GM18502 (cell line): ENCODE results near the gene RGS11.
"Not testable (repeated sequence)": the region's sequence is repeated elsewhere in the genome, so short reads cannot be mapped to it uniquely, and the experiment has no call there.

ENCODE experiments used
- ATAC-seq: cut with Tn5 transposase; IDR thresholded peaks from one replicate; pipeline ENCODE4 v1.9.1; 2021; ENCODE audit warnings: mild to moderate bottlenecking; ENCODE audit not compliant: unreplicated experiment, poor library complexity

The RGS11 gene

DNA sequence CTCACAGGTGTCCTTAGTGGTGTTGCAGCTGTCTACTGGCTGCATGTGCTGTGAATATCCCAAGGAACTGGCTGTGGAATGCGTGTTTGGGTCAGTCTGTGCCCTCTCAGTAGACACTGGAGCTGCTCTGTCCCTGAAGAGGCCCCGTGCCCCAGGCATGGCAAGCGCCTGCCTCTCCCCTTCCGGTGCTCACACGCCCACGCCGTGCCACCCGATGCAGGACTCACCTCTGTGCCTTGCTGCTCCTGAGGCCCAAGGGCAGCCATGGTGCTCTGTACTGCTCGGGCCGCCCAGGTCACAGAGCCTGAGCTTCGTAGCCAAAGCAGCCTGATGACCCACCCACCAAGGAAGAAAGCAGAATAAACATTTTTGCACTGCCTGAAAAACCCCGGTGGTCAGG is 10.0 kb downstream of the RGS11 start:
- ATAC-seq = no peak

- no peak for ATAC-seq
Measured at GRCh38 chr16:265002-265529, 10.7 kb downstream of the RGS11 start.

DNA sequence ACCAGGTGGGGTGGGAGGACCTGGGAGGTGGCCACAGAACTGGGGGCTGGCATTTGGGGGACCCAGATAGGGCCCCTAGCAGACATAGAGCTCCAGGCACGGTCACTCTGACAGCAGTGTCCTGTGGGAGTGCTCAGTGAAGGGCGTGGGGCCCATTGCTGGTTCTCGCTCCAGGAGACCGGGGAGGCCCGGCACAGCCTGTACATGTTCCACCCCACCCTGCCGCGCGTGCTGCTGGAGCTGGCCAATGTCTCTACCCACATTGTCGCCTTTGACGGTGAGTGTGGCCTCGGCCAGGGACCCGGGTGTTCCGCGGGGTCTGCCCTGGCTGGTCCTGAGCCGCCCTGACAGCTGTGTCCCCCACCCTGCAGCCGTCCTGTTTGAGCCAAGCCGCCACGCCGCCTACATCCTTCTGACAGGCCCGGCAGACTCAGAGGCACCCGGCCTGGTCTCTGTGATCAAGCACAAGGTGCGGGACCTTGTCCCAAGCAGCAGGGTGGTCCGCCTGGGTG is 11.2 kb downstream of the RGS11 start:
- ATAC-seq = no peak

GRCh38 chr16:263944-264343 is 11.8 kb downstream of the RGS11 start:
- ATAC-seq = no peak

GRCh38 chr16:263182-263774 is 12.5 kb downstream of the RGS11 start:
- no peak for ATAC-seq

DNA sequence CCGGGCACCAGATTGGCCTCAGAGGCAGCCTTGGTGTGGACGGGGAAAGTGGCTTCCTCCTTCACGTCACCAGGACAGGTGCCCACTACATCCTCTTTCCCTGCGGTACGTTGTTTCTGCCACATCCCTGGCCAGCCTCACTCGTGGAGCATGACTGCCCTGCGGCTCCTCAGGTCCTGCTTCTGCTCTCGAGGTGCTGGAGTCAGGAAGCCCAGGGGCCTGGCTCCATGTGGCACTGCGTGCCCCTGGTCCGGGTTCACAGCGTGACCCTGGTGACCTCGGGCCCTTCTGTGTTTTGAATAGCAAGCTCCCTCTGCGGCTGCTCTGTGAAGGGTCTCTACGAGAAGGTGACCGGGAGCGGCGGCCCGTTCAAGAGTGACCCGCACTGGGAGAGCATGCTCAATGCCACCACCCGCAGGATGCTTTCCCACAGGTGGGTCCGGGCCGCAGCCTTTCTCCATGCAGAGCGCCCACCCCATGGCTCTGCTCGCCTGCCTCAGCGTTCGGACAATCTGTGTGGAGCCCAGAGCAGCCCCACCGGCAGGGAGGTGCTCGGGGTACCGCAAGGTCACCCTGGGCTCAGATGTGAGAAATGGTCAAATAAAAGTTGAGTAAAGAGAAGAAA is 13.5 kb downstream of the RGS11 start:
- no peak for ATAC-seq

GRCh38 chr16:261031-261691 is 14.6 kb downstream of the RGS11 start:
- no peak for ATAC-seq

- no peak for ATAC-seq
Measured at GRCh38 chr16:260326-260725, 15.4 kb downstream of the RGS11 start.

DNA sequence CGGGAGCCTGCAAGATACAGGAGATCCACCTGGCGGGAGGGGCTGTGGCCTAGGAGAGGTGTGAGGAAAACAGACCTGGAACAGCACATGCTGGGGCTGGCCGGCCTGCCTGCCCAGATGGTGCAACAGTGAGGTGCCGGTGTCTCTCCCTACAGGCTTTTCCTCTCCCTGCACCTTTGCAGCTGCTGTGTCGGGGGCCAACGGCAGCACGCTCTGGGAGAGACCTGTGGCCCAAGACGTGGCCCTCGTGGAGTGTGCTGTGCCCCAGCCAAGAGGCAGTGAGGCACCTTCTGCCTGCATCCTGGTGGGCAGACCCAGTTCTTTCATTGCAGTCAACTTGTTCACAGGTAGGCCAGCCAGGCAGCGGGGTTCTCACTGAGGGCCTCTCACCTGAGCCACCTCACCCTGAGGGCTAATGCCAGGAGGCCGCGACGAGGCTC is 15.9 kb downstream of the RGS11 start:
- ATAC-seq = no peak

DNA sequence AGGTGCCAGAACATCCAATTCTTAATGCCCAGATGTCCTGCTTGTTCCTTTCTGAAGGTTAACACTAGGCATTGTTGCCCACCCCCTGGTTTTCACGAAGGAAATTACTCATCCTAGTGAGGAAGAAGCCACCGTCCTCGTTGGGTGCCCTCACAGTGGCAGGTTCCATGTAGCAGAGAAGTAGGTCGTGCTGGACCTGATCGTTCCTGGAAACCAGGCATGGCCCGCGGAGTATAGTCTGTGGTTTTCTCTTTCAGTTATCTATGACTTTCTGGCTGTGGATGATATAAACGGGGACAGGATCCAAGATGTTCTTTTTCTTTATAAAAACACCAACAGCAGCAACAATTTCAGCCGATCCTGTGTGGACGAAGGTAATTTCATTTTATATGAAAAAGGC is 16.5 kb downstream of the RGS11 start:
- no peak for ATAC-seq

DNA sequence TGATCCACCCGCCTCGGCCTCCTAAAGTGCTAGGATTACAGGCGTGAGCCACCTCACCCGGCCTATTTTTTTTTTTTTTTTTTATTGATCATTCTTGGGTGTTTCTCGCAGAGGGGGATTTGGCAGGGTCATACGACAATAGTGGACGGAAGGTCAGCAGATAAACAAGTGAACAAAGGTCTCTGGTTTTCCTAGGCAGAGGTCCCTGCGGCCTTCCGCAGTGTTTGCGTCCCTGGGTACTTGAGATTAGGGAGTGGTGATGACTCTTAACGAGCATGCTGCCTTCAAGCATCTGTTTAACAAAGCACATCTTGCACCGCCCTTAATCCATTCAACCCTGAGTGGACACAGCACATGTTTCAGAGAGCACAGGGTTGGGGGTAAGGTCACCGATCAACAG is 17.7 kb downstream of the RGS11 start:
- not testable (repeated sequence) for ATAC-seq

DNA sequence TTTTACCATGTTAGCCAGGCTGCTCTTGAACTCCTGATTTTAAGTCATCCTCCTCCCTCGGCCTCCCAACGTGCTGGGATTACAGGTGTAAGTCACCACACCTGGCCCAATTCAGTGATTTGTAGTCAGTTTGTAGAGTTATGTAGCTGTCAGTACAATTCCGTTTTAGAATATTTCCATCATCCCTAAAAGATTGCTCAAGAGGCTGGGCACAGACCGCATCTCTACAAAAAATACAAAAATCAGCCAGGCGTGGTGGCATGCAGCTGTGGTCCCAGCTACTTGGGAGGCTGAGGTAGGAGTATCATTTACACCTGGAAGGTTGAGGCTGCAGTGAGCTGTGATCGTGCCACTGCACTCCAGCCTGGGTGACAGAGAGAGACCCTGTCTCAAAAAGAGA is 20.6 kb downstream of the RGS11 start:
- ATAC-seq = no peak

GRCh38 chr16:254461-254860 is 21.3 kb downstream of the RGS11 start:
- ATAC-seq = no peak

DNA sequence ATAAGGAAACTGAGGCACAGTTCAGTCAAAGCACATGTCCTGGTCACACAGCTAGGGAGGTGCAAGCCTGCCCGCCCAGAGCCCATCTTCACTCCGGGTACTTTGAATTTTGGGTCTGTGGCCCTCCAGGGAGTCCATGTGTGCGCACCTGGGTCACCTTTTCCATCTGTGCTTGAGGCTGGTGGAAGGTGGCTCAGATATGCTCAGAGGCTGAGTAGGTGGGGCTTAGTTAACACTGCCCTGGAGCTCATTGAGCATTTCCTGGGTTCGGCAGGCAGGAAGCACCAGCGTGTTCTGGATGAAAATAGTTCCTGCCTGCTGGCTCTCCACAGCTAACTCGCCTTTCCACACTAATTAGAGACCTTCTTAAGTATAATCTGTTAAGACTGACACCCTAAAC is 21.9 kb downstream of the RGS11 start:
- ATAC-seq = no peak

DNA sequence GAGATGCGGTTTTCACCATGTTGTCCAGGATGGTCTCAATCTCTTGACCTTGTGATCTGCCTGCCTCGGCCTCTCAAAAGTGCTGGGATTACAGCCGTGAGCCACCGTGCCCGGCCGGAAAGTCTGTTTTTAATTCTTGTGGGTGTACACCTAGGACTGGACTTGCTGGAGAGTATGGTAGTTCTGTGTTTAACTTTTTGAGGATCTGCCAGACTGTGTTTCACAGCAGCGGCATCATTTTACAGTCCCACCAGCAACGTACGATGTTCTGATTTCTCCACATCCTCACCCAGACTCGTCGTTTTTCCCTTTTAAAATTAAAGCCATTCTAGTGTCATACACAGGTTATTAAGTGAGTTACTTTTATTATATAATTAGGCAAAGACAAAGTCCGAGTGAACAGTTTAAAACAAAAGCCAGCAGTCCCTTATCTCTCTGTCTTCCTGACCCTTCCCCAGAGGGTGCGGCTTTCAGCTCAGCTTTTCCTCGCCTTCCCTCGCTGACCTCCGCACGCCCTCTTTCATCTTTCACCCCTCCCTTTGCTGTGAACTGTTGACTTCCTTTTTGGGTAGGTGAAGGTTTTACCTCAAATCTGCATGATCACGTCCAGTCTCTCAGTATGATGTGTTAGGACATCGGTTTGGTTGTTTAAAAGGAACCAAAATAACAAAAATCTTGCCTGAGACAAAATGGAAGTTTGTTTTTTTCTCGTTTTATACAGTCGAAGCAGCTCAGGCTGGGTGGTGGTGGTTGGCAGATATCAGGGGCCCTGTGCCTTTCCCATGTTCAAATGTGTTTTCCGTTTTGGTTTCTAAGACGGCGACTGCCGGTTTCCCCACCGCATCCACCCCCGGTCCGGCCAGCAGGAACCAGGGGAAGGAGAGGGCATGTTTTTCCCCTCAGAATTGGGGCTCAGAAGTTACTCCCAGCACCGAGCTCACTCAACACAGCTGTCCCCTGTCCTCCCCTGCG is 23.1 kb downstream of the RGS11 start:
- ATAC-seq = peak; percentile 48

- no peak for ATAC-seq
Measured at GRCh38 chr16:249431-249830, 26.3 kb downstream of the RGS11 start.

- no peak for ATAC-seq
Measured at GRCh38 chr16:247027-247426, 28.7 kb downstream of the RGS11 start.

DNA sequence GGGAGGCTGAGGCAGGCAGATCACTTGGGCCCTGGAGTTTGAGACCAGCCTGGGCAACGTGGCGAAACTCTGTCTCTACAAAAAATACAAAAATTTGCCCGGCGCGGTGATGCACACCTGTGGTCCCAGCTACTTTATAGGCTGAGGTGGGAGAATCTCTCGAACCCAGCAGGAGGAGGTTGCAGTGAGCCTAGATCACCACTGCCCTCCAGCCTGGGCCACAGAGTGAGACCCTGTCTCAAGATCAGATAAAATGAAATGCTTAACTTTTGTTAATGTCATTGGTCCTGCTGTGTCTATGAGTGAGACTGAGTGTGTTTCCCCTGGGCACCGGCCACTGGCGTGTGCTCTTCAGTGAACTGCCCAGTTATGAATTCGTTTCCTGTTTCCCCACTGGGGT is 30.6 kb downstream of the RGS11 start:
- no peak for ATAC-seq

GRCh38 chr16:243348-243747 is 32.4 kb downstream of the RGS11 start:
- ATAC-seq = no peak

GRCh38 chr16:242281-242680 is 33.5 kb downstream of the RGS11 start:
- ATAC-seq = no peak
